H9 (cell line): ENCODE data around the gene ADGRD1. TPM values are rescaled to one million over a fixed set of nuclear protein-coding genes. Genes with fewer than 3 reads are reported as not detected.
A peak's percentile ranks its signal among the peaks of the same experiment; 100 is the strongest.

Experiments
- DNase-seq: peaks from one replicate; pipeline ENCODE4 v3.0.0-alpha.2; 2017
- H2AFZ ChIP-seq: one replicate; pipeline ENCODE4 v1.6.1; 2013; ENCODE audit warnings: mild to moderate bottlenecking, low read length, control low read depth, moderate library complexity
- H2AK5ac ChIP-seq: 2 replicates; pipeline ENCODE4 v1.6.1; 2013; ENCODE audit warnings: low read length, control low read depth, mixed read lengths; ENCODE audit not compliant: insufficient read length
- H2BK120ac ChIP-seq: one replicate; pipeline ENCODE4 v1.6.1; 2013; ENCODE audit warnings: low read depth, mild to moderate bottlenecking, low read length, control low read depth, inconsistent platforms; ENCODE audit not compliant: poor library complexity, severe bottlenecking
- H2BK12ac ChIP-seq: 2 replicates; pipeline ENCODE4 v1.6.1; 2013; ENCODE audit warnings: low read length, control low read depth, mixed read lengths, low read depth; ENCODE audit not compliant: insufficient read length
- H2BK15ac ChIP-seq: 2 replicates; pipeline ENCODE4 v1.6.1; 2013; ENCODE audit warnings: low read depth, low read length, control low read depth
- H2BK20ac ChIP-seq: one replicate; pipeline ENCODE4 v1.6.1; 2013; ENCODE audit warnings: low read depth, mild to moderate bottlenecking, low read length, control low read depth, inconsistent platforms; ENCODE audit not compliant: poor library complexity, severe bottlenecking
- H2BK5ac ChIP-seq: 2 replicates; pipeline ENCODE4 v1.6.1; 2013; ENCODE audit warnings: low read length, control low read depth, mixed read lengths; ENCODE audit not compliant: insufficient read length
- H3K14ac ChIP-seq: 2 replicates; pipeline ENCODE4 v1.6.1; 2013; ENCODE audit warnings: low read length, control low read depth; ENCODE audit not compliant: insufficient read depth
- H3K18ac ChIP-seq: 2 replicates; pipeline ENCODE4 v1.6.1; 2013; ENCODE audit warnings: low read depth, mild to moderate bottlenecking, mixed read lengths, low read length, control low read depth; ENCODE audit not compliant: insufficient read length
- H3K23ac ChIP-seq: 2 replicates; pipeline ENCODE4 v1.6.1; 2013; ENCODE audit warnings: low read length, control low read depth, mixed read lengths, low read depth; ENCODE audit not compliant: insufficient read length
- H3K23me2 ChIP-seq: 2 replicates; pipeline ENCODE4 v1.6.1; 2013; ENCODE audit warnings: low read depth, mild to moderate bottlenecking, mixed read lengths, low read length, control low read depth; ENCODE audit not compliant: insufficient read length, poor library complexity, severe bottlenecking
- H3K27ac ChIP-seq: 2 replicates; pipeline ENCODE4 v1.5.1; 2013; ENCODE audit warnings: low read length, control low read depth, mixed read lengths, low read depth; ENCODE audit not compliant: insufficient read length
- H3K27me3 ChIP-seq: 2 replicates; pipeline ENCODE4 v1.6.1; 2013; ENCODE audit warnings: low read length, control low read depth, inconsistent platforms; ENCODE audit not compliant: insufficient read depth
- H3K4ac ChIP-seq: 2 replicates; pipeline ENCODE4 v1.6.1; 2013; ENCODE audit warnings: low read depth, mild to moderate bottlenecking, control low read depth, inconsistent platforms, low read length, moderate library complexity
- H3K4me1 ChIP-seq: 2 replicates; pipeline ENCODE4 v1.6.1; 2013; ENCODE audit warnings: low read length, control low read depth, inconsistent platforms; ENCODE audit not compliant: insufficient read depth
- H3K4me2 ChIP-seq: 2 replicates; pipeline ENCODE4 v1.6.1; 2013; ENCODE audit warnings: low read length, control low read depth, mixed read lengths; ENCODE audit not compliant: insufficient read length, insufficient read depth
- H3K56ac ChIP-seq: 2 replicates; pipeline ENCODE4 v1.6.1; 2013; ENCODE audit warnings: low read depth, mild to moderate bottlenecking, mixed read lengths, low read length, control low read depth; ENCODE audit not compliant: insufficient read length
- H3K79me1 ChIP-seq: 2 replicates; pipeline ENCODE4 v1.6.1; 2013; ENCODE audit warnings: low read depth, mild to moderate bottlenecking, moderate library complexity, low read length, control low read depth, inconsistent platforms; ENCODE audit not compliant: insufficient read depth, poor library complexity, severe bottlenecking
- H3K79me2 ChIP-seq: 2 replicates; pipeline ENCODE4 v1.6.1; 2013; ENCODE audit warnings: low read length, control low read depth, inconsistent platforms; ENCODE audit not compliant: insufficient read depth
- H3K9ac ChIP-seq: 2 replicates; pipeline ENCODE4 v1.6.1; 2013; ENCODE audit warnings: low read length, control low read depth, mixed read lengths; ENCODE audit not compliant: insufficient read length; ENCODE audit errors: extremely low read depth
- H3K9me3 ChIP-seq: one replicate; pipeline ENCODE4 v1.6.1; 2013; ENCODE audit warnings: low read depth, low read length, inconsistent platforms; ENCODE audit not compliant: control insufficient read depth
- H3T11ph ChIP-seq: one replicate; pipeline ENCODE4 v1.6.1; 2013; ENCODE audit warnings: mild to moderate bottlenecking, low read length, control low read depth, inconsistent platforms
- H4K20me1 ChIP-seq: one replicate; pipeline ENCODE4 v1.6.1; 2013; ENCODE audit not compliant: control insufficient read depth, insufficient read length, insufficient read depth
- H4K5ac ChIP-seq: 2 replicates; pipeline ENCODE4 v1.6.1; 2013; ENCODE audit warnings: low read depth, mild to moderate bottlenecking, mixed read lengths, low read length, control low read depth; ENCODE audit not compliant: insufficient read length
- H4K8ac ChIP-seq: replicated peaks from 2 replicates; pipeline ENCODE4 v1.6.1; 2013; ENCODE audit warnings: low read length, control low read depth, mixed read lengths, low read depth; ENCODE audit not compliant: insufficient read length
- H4K91ac ChIP-seq: 2 replicates; pipeline ENCODE4 v1.6.1; 2013; ENCODE audit warnings: low read depth, mild to moderate bottlenecking, moderate library complexity, mixed read lengths, low read length, control low read depth; ENCODE audit not compliant: insufficient read length
- H3K27ac Mint-ChIP-seq, 3 experiments: 2 replicates in 2 of 3; 3 replicates in 1 of 3; pipeline ENCODE4 v1.8.0; 2020 to 2021; ENCODE audit warnings: mixed read lengths in 3 of 3, mild to moderate bottlenecking in 1 of 3, moderate library complexity in 1 of 3
- H3K27me3 Mint-ChIP-seq: 2 replicates; pipeline ENCODE4 v1.8.0; 2021; ENCODE audit warnings: low read depth, mild to moderate bottlenecking, moderate library complexity, mixed read lengths
- H3K36me3 Mint-ChIP-seq, 3 experiments: 2 replicates in 2 of 3; 3 replicates in 1 of 3; pipeline ENCODE4 v1.8.0; 2020 to 2021; ENCODE audit warnings: low read depth in 3 of 3, mixed read lengths in 3 of 3; ENCODE audit not compliant: insufficient read depth in 1 of 3
- H3K4me1 Mint-ChIP-seq, 2 experiments: 2 replicates each; pipeline ENCODE4 v1.8.0; 2020; ENCODE audit warnings: mixed read lengths in 2 of 2
- H3K4me3 Mint-ChIP-seq, 2 experiments: 2 replicates in 1 of 2; 3 replicates in 1 of 2; pipeline ENCODE4 v1.8.0; 2020 to 2021; ENCODE audit warnings: mild to moderate bottlenecking in 2 of 2, mixed read lengths in 2 of 2, moderate library complexity in 1 of 2
- H3K9me3 Mint-ChIP-seq, 2 experiments: 2 replicates in 1 of 2; 3 replicates in 1 of 2; pipeline ENCODE4 v1.8.0; 2020; ENCODE audit warnings: mild to moderate bottlenecking in 2 of 2, mixed read lengths in 2 of 2, moderate library complexity in 1 of 2
- WGBS: extraction: QIAGEN DNeasy Blood & Tissue Kit; methylation state at CpG from one replicate; pipeline ENCODE4 v1.1.7; 2013; ENCODE audit warnings: missing lambda C conversion rate, low lambda C conversion rate, mixed read lengths; ENCODE audit not compliant: insufficient read length; ENCODE audit errors: extremely low coverage; 5-methylcytosine and 5-hydroxymethylcytosine counted together
- total RNA-seq: library from RNA; stranded (reverse); gene quantifications from 2 replicates; pipeline ENCODE4 v1.2.1, GENCODE V29; 2021
- TF ChIP-seq, protein P1 (sequence below): fragments of 200-600 bp; sonication (generic); conservative IDR thresholded peaks from 3 replicates; pipeline ENCODE4 v1.8.0; 2021; ENCODE audit warnings: antibody characterized with exemption, mild to moderate bottlenecking

Gene ADGRD1
- total RNA-seq, 1 experiment from 2014 or later: 0.52 TPM

DNA sequence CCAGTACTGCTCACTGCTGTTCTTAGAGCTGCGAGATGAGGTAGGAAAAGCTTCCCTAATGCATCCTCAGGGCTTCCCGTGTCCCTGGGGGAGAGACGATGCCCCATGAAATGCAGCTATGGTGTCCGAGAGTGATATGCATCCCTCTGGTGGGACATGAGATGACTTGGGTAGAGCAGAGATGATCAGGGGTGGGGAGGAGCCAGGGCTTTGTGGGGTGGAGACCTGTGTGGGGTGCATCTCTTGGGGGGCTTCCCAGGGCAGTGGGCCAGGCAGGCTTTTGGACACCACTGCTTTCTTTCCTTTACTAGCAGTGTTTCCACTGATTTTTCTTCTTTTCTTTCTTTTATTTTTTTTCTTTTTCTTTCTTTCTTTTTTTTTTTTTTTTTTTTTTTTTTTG lies 147.3 kb downstream of the ADGRD1 start:
- H3K9me3 ChIP-seq: no peaks in the 10 kb centered on the region
- no peak overlapping the region for H2AK5ac ChIP-seq
- H3K18ac ChIP-seq: no peak overlapping the region
- no peak overlapping the region for H2BK5ac ChIP-seq
- H3K4me1 Mint-ChIP-seq: peaks cover 0 to 2% of the 10 kb centered on the region in 2 experiments; a peak in 2 of 4 replicates
- no peak overlapping the region for H2AFZ ChIP-seq
- peak; percentile 10 for DNase-seq
- no peak overlapping the region for H3K23ac ChIP-seq
- no peak overlapping the region for H2BK15ac ChIP-seq
- no peak overlapping the region for H4K5ac ChIP-seq
- no peak overlapping the region for H4K91ac ChIP-seq
- no peak overlapping the region for H3K4me2 ChIP-seq
- H3T11ph ChIP-seq: no peak overlapping the region
- no peak overlapping the region for H3K9ac ChIP-seq
- H3K4me1 ChIP-seq: no peaks in the 10 kb centered on the region
- H4K20me1 ChIP-seq: no peaks in the 10 kb centered on the region
- H3K27me3 Mint-ChIP-seq: peaks cover 9% of the 10 kb centered on the region
- H3K79me2 ChIP-seq: no peaks in the 10 kb centered on the region
- 0 out of 2 replicates have a peak overlapping the region, but pooled peaks have one; percentile 13 for H3K14ac ChIP-seq
- H3K4ac ChIP-seq: no peak overlapping the region
- H2BK120ac ChIP-seq: no peak overlapping the region
- no peak overlapping the region for H3K27ac ChIP-seq
- no peak overlapping the region for H4K8ac ChIP-seq
- WGBS: no CpG with 5 or more reads among the region's 4 CpGs
- H3K4me3 Mint-ChIP-seq: no peak overlapping the region
- H2BK20ac ChIP-seq: no peak overlapping the region
- H3K27me3 ChIP-seq: no peaks in the 10 kb centered on the region
- no peak overlapping the region for H3K27ac Mint-ChIP-seq
- no peaks in the 10 kb centered on the region for H3K23me2 ChIP-seq
- no peaks in the 10 kb centered on the region for H3K79me1 ChIP-seq
- H3K56ac ChIP-seq: no peak overlapping the region
- H3K36me3 Mint-ChIP-seq: no peaks in the 10 kb centered on the region
- TF ChIP-seq, protein P1, sequence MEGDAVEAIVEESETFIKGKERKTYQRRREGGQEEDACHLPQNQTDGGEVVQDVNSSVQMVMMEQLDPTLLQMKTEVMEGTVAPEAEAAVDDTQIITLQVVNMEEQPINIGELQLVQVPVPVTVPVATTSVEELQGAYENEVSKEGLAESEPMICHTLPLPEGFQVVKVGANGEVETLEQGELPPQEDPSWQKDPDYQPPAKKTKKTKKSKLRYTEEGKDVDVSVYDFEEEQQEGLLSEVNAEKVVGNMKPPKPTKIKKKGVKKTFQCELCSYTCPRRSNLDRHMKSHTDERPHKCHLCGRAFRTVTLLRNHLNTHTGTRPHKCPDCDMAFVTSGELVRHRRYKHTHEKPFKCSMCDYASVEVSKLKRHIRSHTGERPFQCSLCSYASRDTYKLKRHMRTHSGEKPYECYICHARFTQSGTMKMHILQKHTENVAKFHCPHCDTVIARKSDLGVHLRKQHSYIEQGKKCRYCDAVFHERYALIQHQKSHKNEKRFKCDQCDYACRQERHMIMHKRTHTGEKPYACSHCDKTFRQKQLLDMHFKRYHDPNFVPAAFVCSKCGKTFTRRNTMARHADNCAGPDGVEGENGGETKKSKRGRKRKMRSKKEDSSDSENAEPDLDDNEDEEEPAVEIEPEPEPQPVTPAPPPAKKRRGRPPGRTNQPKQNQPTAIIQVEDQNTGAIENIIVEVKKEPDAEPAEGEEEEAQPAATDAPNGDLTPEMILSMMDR: no peak
- H3K9me3 Mint-ChIP-seq: no peaks in the 10 kb centered on the region
- H2BK12ac ChIP-seq: no peak overlapping the region
